SIG-M5 treated with dmso at 0.1 percent for 504 hours (cell line): Measurements from ENCODE around the gene NEDD1.
A peak's percentile ranks its signal among the peaks of the same experiment; 100 is the strongest.

Source experiments
- DNase-seq: peaks from one replicate; lab custom pipeline; 2025; ENCODE audit not compliant: unreplicated experiment; lab: John Stamatoyannopoulos, UW

Gene NEDD1, protein sequence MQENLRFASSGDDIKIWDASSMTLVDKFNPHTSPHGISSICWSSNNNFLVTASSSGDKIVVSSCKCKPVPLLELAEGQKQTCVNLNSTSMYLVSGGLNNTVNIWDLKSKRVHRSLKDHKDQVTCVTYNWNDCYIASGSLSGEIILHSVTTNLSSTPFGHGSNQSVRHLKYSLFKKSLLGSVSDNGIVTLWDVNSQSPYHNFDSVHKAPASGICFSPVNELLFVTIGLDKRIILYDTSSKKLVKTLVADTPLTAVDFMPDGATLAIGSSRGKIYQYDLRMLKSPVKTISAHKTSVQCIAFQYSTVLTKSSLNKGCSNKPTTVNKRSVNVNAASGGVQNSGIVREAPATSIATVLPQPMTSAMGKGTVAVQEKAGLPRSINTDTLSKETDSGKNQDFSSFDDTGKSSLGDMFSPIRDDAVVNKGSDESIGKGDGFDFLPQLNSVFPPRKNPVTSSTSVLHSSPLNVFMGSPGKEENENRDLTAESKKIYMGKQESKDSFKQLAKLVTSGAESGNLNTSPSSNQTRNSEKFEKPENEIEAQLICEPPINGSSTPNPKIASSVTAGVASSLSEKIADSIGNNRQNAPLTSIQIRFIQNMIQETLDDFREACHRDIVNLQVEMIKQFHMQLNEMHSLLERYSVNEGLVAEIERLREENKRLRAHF

DNA sequence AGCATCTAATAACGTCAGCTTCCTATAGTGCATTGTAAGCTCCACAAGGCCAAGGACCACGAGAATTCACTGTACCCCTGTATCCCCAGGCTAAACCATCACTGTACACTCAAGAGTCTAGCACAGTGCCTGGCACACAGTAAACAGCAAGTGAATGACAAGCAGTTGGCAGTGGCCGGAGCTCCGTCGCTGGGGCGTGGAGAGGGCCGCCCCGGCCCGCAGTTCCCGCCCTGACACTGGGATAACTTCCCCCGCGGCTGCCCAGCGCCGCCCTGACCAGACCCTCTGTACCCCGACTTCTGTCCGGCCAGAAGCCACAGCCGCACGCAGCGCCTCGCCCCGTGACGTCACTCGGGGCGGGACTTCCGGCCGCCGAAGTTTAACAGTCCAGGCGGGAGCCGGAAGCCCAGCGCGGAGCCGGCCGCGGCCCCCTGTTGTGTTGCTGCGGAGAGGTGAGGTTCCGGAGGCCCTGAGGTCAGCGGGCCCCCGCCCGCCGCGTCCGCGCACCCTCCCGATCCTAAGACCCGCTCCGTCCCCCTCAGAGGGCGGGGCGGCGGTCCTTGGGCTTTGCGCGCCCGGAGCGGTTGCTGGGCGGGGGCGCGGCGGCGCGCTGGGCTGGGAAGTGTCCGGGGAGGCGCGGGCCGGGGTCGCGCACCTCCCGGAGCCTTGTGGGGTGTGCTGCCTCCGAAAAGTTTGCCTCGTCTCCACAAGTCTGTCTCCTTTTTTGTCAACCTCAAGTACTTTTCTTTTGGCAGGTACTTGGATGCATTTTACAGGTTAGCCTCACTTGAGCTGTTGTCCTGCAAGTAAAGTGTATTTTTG lies at the start of gene NEDD1:
NEDD1 (plus strand) TSS at position 409 of the 822 bp plus-strand sequence. CDS start 2,503 bp downstream, outside the sequence.
- DNase-seq: peak; percentile 52

DNA sequence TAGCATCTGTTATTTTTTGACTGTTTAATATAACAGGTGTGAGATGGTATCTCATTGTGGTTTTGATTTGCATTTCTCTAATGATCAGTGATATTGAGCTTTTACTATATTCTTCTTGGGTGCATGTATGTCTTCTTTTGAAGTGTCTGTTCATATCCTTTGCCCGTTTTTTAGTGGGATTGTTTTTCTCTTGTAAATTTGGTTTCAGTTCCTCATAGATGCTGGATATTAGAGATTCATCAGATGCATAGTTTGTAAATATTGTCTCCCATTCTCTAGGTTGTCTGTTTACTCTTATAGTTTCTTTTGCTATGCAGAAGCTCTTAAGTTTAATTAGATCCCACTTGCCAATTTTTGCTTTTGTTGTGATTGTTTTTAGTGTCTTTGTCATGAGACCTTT lies 48.9 kb upstream of the NEDD1 start:
- DNase-seq: peak; percentile 3

DNA sequence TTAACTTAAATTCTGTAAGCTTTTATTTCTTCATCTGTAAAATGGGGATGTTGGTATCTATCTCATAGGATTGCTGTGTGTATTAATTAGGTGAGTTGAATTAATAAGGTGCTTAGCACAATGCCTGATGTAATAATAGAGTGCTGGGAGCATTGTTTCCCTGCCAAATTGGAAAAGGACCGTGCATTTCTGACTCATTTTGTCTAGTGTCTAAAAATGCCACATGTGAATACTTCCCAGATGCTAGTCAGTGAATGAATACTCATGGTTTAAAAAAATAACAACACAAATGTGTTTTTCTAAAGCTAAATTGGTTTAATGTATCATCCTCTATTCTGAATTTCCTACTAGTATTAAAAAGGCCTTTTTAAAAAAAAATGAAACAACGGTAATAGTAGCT lies 45.4 kb upstream of the NEDD1 start:
- no peak for DNase-seq

DNA sequence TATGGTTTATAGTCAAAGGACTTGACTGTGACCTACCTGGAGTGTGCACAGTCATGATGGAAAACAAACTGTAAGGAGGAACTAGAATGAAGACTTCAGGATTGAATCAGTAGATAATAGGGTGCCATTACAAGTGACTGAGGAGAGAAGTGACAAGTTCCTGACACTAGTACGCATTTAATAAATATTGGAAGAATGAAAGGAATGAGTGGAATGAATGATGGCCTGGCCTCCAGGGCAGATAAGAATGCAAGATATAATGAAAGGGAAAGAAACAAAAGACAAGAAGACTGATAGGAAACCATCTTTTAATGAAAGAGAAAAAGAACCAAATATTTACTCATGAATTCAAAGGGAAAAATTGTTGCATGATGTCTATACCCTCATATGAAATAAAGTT lies 44.7 kb upstream of the NEDD1 start:
- DNase-seq: no peak

DNA sequence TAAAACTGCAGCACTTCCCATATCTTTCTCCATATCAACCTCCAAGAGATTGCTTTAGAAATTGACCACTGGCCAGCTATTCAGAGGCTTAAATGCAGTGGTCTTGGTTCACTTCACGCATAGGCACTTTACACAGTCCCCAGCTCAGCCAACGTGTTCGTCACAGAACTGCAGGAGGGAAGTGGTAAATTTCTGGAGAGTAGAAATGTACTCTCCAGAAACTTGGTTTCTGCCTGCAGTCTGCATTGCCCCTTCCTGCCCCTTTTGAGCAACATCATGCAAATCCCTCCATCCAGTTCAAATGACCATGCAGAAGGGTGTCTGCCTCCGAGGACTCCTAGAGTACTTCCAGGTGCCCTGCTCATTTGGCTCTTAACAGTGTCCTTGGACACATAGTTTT lies 42.7 kb upstream of the NEDD1 start:
- DNase-seq: no peak

DNA sequence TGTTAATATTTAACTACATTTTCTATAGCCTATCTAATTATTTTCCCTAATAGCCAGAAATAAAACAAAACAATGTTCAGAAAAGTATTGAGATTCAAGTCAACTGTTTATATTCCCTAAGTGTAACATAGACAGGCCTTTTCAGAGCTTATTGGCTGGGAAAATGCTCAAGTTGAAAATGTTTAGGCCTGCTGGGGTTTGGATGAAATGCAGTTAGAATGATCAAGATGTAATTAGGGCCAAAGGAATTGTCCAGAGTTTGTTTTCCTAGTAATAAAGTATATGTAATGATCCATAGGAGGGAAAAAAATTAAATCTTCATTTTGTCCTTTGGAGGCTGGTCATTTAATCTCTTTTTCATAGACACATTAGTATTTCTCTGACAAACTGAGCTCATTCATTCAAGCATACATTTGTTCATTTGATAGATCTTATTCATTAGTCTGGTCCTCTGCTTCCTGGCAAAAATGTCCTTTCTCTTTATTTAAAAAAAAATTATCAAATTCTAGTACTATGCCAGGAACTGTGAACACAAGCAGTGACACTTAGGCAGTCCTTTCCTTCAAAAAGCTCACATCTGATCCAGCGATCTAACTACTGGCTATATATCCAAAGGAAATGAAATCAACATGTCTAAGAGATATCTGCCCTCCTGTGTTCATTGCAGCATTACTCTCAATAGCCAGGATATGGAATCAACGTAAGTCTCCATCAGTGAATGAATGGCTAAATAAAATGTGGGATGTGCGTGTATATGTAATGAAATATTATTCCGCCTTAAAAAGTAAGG lies 40.1 kb upstream of the NEDD1 start:
- DNase-seq: no peak

DNA sequence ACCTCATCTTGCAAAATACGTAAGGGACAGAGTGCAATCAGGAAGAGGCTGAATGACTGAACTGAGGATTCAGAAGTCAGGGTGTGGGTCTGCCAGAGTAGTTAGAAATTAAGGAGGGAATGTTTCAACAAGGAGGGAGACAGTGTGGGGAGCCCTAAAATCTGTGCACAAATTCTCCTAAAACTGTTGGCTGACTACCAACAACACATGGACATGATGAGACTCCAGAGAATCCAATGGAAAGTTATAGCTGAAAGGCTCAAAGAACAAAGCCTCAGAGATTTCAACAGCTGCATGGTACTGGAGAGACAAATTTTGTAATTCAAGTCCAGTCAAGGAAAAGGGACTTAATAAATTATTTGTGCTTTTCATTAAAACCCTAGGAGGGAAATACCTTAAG lies 36.1 kb upstream of the NEDD1 start:
- no peak for DNase-seq

DNA sequence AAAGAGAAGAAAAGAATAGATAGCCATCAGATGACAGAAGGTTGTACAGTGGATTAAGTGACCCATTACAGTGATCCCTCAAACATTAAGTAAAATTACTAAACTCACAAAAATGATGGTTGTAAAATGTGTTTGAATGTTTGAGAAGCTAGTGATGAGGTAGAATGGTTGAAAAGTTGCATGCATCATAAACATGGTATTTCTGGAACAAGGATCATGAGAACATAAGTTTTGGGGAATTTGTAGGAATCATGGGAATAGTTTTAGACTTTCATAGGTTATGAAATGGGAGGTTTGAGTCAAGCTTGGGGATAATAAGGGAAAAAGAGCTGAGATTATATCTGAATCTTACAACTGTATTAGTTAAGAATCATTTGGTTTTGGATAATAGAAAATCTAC lies 34.1 kb upstream of the NEDD1 start:
- DNase-seq: no peak

DNA sequence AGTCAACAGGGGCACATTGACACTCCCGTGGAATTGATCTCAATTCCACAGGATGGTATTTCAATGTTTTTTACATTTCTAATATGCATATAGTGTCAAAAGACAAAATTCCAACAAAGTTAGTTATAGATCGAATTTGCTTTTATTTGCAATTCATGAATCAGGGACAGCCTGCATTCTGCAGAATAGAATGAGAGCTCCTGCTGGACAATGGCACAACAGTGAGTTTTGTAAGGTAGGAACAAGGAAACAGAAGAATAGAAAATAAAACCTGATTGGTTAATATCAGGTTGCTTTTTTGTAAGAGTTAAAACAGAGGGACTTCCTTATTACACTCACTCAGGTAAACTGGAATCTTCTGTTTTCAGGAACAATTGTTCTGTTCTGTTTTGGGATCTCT lies 32.8 kb upstream of the NEDD1 start:
- no peak for DNase-seq

DNA sequence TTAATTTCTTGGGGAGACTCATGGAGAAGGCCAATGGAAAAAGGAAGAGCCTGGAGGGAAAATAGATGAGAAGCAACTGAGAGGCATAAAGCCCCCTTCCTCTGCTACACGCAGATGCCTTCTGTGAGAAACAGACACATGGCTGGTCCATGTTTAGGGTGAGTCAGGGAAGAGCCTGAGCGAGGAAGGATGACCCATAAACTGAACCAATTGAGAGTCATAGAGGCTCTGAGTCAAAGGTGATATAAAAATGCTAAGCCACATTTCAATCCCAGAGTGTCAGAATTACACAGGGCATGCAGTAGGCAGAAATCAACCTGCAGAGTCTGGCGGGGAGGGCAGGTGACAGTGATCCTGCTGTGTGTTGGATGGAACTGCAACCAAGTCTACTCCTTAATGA lies 30.1 kb upstream of the NEDD1 start:
- DNase-seq: no peak

DNA sequence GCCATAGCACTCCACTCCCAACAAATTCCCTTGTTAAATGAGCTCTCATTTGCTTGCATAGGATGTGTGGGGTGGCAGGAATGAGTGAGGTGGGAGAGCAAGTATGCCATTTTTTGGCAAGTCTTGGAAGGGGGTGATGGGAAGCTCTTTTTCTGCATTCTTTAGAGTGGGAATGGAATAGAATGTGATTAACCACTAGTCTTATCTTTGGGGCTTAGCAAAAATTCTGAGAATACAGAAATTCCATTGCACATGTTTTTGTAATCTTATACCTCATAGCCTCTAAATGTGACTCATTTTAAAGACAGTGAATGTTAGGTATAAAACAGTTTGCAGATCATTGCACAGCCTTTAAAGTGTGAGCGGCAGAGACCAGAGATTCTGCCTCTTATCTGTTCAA lies 28.4 kb upstream of the NEDD1 start:
- DNase-seq: no peak

DNA sequence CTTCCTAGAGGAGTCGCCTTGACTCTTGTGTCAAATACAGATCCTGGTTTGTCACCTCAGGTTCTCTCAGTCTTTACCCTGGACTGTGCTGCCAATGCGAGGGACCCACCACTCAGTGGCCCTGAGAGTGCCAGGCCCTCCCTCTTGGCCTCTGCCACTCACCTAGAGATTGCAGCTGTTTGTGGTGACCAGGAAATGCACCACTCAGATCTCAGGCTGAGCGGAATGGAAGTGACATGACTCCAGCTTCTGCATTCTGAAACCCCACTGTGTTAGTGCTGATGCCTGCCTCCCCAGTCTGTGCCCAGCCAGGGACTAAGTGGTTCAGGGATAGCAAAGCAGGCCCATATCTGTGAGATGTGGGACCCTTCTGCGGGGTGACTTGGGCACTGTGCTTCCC lies 27.8 kb upstream of the NEDD1 start:
- no peak for DNase-seq

DNA sequence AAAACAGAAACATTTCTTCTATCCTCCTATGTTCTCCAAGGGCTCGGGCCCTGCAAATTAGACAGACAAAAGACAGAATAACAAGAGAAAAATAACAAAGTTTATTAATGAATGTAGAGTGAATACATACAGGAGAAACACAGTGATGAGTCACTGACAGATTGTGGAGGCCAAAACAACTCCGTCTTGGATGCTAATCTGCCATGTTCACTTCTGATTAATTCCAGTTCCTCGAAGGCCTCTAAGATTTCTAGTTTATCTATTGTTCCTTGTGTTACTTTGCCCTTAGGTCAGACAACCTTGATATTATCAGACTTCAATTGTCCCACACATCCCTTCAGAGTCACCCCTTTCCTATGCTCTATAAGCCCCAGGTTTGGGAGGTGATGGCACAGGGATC lies 26.8 kb upstream of the NEDD1 start:
- no peak for DNase-seq

DNA sequence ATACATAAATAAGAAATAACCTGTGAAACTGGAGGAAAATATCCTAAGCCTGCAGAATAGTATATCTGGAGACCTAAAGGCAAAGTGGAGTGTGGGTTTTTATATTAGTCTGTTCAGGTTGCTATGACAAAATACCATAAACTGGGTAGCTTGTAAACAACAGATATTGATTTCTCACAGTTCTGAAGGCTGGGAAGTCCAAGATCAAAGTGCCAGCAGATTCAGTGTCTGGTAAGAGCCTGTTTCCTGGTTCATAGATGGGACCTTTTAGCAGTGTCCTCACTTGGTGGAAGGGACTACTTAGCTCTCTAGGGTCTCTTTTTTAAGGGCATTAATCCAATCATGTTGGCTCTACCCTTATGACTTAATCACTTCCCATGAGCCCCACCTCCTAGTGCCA lies 25.4 kb upstream of the NEDD1 start:
- DNase-seq: no peak

DNA sequence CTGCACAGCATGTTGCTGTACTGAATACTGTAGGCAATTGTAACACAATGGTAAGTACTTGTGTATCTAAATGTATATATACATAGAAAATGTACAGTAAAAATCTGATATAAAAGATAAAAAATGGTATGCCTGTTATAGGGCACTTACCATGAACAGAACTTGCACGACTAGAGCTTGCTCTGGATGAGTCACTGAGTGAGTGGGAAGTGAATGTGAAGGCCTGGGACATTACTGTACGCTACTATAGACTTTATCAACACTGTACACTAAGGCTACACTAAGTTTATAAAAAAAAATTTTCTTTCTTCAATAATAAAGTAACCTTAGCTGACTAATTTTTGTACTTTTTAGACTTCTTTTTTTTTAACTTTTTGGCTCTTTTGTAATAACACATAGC lies 24.2 kb upstream of the NEDD1 start:
- no peak for DNase-seq

DNA sequence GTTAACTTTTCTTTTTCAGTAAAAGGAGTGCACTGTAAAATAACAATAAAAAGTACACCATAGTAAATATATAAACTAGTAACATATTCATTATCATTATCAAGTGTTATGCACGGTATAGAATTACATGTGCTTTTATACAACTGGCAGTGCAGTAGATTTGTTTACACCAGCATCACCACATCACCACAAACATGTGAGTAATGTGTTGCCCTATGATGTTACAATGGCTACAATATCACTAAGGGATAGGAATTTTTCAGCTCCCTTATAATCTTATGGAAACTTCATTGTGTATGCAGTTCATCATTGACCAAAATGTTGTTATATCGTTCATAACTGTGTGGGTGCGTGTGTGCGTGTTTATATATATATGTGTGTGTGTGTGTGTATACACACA lies 23.5 kb upstream of the NEDD1 start:
- no peak for DNase-seq

DNA sequence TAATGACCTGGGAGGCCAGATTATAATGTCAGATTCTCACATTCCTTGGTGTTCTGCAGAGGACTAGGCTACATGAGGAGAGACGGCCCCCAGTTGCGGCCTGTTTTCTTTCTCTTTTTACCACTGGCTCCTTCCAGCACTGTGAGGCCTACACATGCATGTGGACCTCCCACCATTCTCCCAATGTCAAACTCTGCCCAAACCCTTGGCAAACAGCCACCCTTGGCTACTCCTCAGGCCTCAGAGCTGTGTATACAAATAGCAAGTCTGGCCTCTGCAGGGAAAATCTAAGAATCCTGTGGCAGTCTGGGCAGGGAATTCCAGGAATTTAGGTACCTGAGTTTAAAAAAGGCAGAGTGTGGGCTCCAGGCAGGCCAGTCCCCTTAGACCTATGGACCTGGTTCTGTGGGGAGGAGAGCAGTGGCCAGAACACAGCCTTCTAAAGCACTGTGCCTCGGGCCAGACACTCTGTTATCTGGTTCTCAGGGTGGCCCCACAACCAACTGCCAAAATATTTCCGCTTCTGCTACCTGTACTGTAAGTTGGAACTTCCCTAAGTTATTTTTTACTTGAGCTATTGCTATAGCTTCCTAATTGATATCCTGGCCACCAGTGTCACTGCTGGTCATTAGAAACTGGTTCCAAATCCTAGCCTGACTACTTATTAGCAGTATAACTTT lies 19.9 kb upstream of the NEDD1 start:
- DNase-seq: no peak

DNA sequence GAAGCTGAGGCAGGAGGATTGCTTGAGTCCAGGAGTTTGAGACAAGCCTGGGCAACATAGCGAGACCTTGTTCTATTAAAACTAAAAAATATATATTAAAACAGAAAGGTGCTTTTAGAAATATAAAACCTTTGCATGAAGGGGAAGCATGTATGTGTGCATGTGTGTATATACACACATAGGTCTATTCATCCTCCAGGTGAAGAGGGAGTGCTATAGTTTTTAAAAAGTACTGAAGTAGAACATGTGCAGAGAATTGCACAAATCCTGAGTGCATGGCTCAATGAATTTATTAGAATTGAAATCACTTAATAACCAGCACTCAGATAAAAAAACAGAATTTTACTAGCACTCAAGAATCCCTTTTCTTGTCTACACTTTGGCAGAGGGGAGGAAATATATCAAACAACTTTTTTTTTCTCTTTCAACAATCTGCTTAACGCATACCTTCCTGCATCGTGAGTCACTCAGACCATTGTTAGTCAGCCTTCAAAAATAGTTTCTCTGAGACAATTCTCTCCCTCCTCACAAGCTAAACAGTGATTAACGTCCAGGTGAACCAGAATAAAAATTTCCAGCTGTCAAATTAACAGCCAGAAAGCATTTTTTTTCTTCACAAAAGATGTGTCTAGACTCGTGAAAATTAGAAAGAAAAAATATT lies 17.7 kb upstream of the NEDD1 start:
- DNase-seq: no peak

DNA sequence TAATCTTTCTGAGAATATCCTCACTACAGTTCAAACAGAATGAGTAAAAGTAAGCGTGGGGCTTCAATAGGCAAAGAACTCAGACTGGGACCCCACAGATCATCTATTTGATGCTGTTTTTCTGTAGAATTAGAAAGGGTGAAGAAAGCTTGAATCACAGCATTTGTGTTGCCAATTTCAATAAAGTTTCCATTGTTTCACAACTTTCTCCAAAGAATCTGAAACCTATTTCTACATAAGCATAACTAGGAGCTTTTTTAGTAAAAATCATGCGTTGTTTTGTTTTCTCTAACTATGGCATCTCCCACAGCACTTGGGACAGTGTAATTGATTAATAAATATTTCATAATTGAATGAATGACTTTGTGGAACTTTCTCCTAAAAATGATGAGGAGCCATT lies 16.7 kb upstream of the NEDD1 start:
- DNase-seq: no peak

DNA sequence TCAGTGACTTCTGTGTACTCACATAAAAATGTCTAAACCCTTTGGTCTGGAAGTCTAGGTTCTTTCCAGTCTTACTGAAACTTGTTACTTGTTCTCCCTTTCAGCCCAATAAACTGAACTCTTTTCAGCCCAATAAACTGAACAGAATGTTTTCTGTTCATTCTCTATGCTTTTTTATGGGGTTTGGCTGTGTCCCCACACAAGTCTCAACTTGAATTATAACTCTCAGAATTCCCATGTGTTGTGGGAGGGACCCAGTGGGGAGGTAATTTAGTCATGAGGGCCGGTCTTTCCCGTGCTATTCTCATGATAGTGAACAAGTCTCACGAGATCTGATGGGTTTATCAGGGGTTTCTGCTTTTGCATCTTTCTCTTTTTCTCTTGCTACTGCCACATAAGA lies 15.0 kb upstream of the NEDD1 start:
- no peak for DNase-seq
